Lower lobe of right lung (tissue), 2 donors: ENCODE measurements around the gene B9D2. TPM values are rescaled to one million over a fixed set of nuclear protein-coding genes. Genes with fewer than 3 reads are reported as not detected.
"Not testable (repeated sequence)": the region's sequence is repeated elsewhere in the genome, so short reads cannot be mapped to it uniquely, and the experiment has no call there.

Experiments
- ATAC-seq, 2 donors: fragments of 200-7000 bp; cut with Tn5 transposase; one replicate each; pipeline ENCODE4 v1.9.1; 2020 to 2022; ENCODE audit warnings: mild to moderate bottlenecking in 2 of 2, moderate library complexity in 2 of 2
- DNase-seq: peaks from one replicate; pipeline ENCODE4 v3.0.0-alpha.2; 2020
- H3K27ac ChIP-seq: fragments of 200-600 bp; one replicate; pipeline ENCODE4 v1.8.0; 2022
- H3K27me3 ChIP-seq: fragments of 200-600 bp; one replicate; pipeline ENCODE4 v1.8.0; 2022; ENCODE audit warnings: low read depth
- H3K36me3 ChIP-seq: fragments of 200-600 bp; one replicate; pipeline ENCODE4 v1.8.0; 2022; ENCODE audit warnings: mild to moderate bottlenecking
- H3K4me1 ChIP-seq: fragments of 200-600 bp; one replicate; pipeline ENCODE4 v1.8.0; 2022
- H3K4me3 ChIP-seq: fragments of 200-600 bp; one replicate; pipeline ENCODE4 v1.8.0; 2022; ENCODE audit warnings: mild to moderate bottlenecking
- H3K9me3 ChIP-seq: fragments of 200-600 bp; one replicate; pipeline ENCODE4 v1.8.0; 2022
- intact Hi-C: fragments of 100-400 bp; cut with DNase I; formaldehyde crosslinking; loops from one replicate; pipeline ENCODE4 v1.11.0; 2022
- total RNA-seq: library from RNA; stranded (reverse); fragmentation: NEBNext Ultra II Directional; extraction: Animal tissue kit (Norgen Biotek cat#: 25700); gene quantifications from one replicate; pipeline ENCODE4 v1.2.1, GENCODE V29; 2021
- TF ChIP-seq, protein P1 (sequence below): fragments of 200-600 bp; IDR thresholded peaks from one replicate; pipeline ENCODE4 v1.8.0; 2022; ENCODE audit warnings: antibody characterized with exemption, mild to moderate bottlenecking
- donor health status: DM: no; HTN: yes; CAD: no; lungs with severe emphysema.

The B9D2 gene
- total RNA-seq, 1 donor from 2014 or later: 8.2 TPM

DNA sequence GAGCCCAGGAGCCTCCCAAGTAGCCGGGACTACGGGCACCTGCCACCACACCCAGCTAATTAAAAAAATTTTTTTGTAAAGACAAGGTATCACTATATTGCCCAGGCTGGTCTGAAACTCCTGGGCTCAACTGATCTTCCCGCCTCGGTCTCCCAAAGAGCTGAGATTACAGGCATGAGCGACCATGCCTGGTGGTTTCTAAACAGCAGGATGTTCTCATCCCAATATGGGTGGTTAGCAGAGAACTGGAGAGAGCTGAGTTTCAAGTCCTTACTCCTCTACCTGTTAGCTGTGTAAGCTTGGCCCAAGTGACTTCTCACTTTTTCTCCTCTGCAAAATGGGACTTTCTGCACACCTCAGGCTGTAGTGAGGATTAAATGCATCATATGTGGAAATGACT, 20.4 kb upstream of the B9D2 start:
- no peaks in the 10 kb centered on the region for H3K9me3 ChIP-seq
- H3K27ac ChIP-seq: no peak overlapping the region
- intact Hi-C loops: no loop called here
- no peak overlapping the region for H3K4me3 ChIP-seq
- TF ChIP-seq, protein P1, sequence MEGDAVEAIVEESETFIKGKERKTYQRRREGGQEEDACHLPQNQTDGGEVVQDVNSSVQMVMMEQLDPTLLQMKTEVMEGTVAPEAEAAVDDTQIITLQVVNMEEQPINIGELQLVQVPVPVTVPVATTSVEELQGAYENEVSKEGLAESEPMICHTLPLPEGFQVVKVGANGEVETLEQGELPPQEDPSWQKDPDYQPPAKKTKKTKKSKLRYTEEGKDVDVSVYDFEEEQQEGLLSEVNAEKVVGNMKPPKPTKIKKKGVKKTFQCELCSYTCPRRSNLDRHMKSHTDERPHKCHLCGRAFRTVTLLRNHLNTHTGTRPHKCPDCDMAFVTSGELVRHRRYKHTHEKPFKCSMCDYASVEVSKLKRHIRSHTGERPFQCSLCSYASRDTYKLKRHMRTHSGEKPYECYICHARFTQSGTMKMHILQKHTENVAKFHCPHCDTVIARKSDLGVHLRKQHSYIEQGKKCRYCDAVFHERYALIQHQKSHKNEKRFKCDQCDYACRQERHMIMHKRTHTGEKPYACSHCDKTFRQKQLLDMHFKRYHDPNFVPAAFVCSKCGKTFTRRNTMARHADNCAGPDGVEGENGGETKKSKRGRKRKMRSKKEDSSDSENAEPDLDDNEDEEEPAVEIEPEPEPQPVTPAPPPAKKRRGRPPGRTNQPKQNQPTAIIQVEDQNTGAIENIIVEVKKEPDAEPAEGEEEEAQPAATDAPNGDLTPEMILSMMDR: no peak
- H3K4me1 ChIP-seq: no peaks in the 10 kb centered on the region
- H3K36me3 ChIP-seq: peaks cover 54% of the 10 kb centered on the region
- DNase-seq (no peak), ATAC-seq (no peak)
- no peaks in the 10 kb centered on the region for H3K27me3 ChIP-seq

- H3K27ac ChIP-seq, intact Hi-C loops, H3K4me3 ChIP-seq, DNase-seq, ATAC-seq, H3K4me1 ChIP-seq, H3K27me3 ChIP-seq, H3K9me3 ChIP-seq: not testable (repeated sequence)
- H3K36me3 ChIP-seq: peaks cover 31% of the 10 kb centered on the region
Measured at GRCh38 chr19:41381536-41381935, 17.6 kb upstream of the B9D2 start.

DNA sequence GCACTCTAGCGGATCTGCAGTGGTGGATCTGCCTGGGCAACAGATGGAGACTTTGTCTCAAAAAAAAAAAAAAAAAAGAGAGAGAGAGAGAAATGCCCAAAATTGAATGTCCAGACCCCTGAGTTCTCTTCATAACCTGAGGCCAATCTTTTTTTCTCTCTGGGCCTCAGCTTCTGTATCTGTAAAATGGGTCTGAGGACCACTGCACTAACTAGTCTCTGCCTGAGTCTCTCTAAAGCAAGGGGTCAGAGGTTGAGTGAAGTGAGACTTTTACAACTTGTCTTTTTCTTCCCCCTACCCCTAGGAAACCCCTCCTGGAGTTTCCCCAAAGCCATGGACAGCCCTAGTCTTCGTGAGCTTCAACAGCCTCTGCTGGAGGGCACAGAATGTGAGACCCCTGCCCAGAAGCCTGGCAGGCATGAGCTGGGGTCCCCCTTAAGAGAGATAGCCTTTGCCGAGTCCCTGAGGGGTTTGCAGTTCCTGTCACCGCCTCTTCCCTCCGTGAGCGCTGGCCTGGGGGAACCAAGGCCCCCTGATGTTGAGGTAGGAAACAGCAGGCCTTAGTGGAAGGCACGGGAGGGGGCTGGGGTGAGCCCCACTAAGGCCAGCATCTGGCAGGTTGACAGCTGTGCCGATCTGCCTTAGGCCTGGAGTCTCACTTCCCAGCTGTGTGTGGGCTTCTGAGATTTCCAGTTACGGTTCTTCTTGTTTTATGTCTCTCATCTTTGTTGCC, 14.2 kb upstream of the B9D2 start:
- Histone ChIP-seq H3K27me3 (no peaks in the 10 kb centered on the region), H3K9me3 (no peaks in the 10 kb centered on the region), H3K4me3 (no peak overlapping the region), H3K27ac (no peak overlapping the region), H3K36me3 (peaks cover 12% of the 10 kb centered on the region), H3K4me1 (peaks cover 23% of the 10 kb centered on the region)
- intact Hi-C loops: no loop called here
- DNase-seq (no peak), ATAC-seq (no peak)
- TF ChIP-seq, protein P1: peak; percentile 19

DNA sequence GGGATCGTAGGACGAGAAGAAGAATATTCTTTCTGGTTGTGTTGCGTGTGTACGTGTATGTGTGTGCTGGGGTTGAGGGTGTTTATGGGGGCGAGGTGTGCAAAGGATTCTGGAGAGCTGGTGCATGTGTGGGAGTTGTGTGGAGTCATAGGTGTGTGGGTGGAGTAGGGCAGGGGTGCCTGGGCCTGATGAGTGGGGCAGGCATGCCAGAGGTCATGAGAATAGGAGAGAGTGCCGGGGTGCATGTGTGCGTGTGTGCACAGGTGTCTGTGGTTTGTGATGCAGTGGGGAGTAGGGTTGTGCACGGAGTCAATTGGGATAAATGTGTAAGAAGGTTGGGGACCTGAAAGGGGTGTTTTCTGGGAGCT, 13.0 kb upstream of the B9D2 start:
- TF ChIP-seq, protein P1: no peak
- Histone ChIP-seq H3K36me3 (peaks cover under 1% of the 10 kb centered on the region), H3K4me3 (peak overlapping the region; percentile 77), H3K4me1 (peaks cover 23% of the 10 kb centered on the region), H3K27ac (peak overlapping the region; percentile 82), H3K9me3 (no peaks in the 10 kb centered on the region), H3K27me3 (no peaks in the 10 kb centered on the region)
- ATAC-seq (peak; percentile 49 to 64), DNase-seq (peak; percentile 50)
- intact Hi-C loops: no loop called here

GRCh38 chr19:41376241-41376997, 12.5 kb upstream of the B9D2 start, which contains the start of gene TMEM91:
Gene TMEM91, plus strand, starts transcription at chr19:41376533. Its CDS starts 1,777 bp downstream, at chr19:41378310.
- Histone ChIP-seq H3K27ac (peak within 1 kb of the TSS; percentile 82), H3K4me1 (peaks cover 23% of the 10 kb centered on the region), H3K36me3 (no peaks in the 10 kb centered on the region), H3K4me3 (peak within 1 kb of the TSS; percentile 77), H3K27me3 (no peaks in the 10 kb centered on the region), H3K9me3 (no peaks in the 10 kb centered on the region)
- TF ChIP-seq, protein P1: no peak
- ATAC-seq (peak; percentile 82), DNase-seq (peak; percentile 75)
- intact Hi-C loops: no loop called here

DNA sequence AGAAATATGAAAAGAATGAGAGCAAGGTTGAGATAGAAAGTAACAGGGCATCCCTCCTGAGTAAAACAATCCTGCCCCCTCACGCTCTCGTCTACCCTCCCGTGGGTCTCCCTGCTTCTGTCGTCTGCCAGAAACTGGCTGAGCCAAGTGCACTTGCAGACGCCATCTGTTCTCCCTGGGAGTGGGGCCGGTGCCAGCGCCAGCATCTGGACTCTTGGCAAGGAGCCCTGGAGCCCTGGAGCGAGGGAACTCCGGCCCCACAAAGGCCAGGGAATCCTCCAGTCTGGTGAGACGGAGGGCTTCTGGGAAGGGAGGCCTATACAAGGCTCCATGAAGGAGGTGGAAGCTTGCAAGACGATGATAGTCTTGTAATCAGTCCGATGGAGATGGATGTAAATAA, 10.0 kb upstream of the B9D2 start:
- H3K9me3 ChIP-seq: no peaks in the 10 kb centered on the region
- no peaks in the 10 kb centered on the region for H3K27me3 ChIP-seq
- H3K27ac ChIP-seq: no peak overlapping the region
- ATAC-seq (peak; percentile 41), DNase-seq (peak; percentile 75)
- H3K4me3 ChIP-seq: no peak overlapping the region
- no peaks in the 10 kb centered on the region for H3K36me3 ChIP-seq
- TF ChIP-seq, protein P1: no peak
- peaks cover 23% of the 10 kb centered on the region for H3K4me1 ChIP-seq
- intact Hi-C loops: no loop called here
